ENCODE results near the gene DOCK3.

The DOCK3 gene

DNA sequence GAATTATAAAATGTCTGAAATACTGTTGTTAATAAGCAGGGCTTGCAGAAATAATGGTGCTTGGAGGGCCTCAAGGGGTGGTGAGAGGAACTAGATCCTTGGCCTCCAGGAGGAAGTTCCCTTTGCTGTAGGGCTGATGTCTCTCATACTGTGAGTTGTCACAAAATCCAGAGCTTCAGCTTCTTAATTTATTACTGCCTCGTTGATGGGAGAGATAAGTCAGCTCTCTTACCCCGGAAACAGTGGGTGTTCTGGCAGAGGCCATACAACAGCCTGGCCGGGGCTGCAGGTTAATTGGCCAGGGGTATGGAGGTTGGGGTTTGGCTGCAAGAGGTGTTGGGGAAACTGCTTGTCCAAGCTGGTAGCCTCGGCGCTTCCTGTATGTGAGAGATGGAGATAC, 42.3 kb upstream of the DOCK3 start:
- no peak overlapping the region for H2AFZ ChIP-seq (ENCODE audit: low read depth)
- no peak overlapping the region for H3K9ac ChIP-seq
- H3K4me2 ChIP-seq: no peak overlapping the region
- no peak overlapping the region for H3K27ac ChIP-seq
- TF ChIP-seq, protein P1, sequence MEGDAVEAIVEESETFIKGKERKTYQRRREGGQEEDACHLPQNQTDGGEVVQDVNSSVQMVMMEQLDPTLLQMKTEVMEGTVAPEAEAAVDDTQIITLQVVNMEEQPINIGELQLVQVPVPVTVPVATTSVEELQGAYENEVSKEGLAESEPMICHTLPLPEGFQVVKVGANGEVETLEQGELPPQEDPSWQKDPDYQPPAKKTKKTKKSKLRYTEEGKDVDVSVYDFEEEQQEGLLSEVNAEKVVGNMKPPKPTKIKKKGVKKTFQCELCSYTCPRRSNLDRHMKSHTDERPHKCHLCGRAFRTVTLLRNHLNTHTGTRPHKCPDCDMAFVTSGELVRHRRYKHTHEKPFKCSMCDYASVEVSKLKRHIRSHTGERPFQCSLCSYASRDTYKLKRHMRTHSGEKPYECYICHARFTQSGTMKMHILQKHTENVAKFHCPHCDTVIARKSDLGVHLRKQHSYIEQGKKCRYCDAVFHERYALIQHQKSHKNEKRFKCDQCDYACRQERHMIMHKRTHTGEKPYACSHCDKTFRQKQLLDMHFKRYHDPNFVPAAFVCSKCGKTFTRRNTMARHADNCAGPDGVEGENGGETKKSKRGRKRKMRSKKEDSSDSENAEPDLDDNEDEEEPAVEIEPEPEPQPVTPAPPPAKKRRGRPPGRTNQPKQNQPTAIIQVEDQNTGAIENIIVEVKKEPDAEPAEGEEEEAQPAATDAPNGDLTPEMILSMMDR (conservative IDR thresholded peaks at IDR 0.05; ENCODE audit: low read depth, low read length): no peak
- H3K27me3 ChIP-seq (ENCODE audit: insufficient read depth, low read depth): no peaks in the 10 kb centered on the region
- no peaks in the 10 kb centered on the region for H3K36me3 ChIP-seq (ENCODE audit: insufficient read depth)
- no peaks in the 10 kb centered on the region for H3K79me2 ChIP-seq (ENCODE audit: insufficient read depth, low read depth)
- no peaks in the 10 kb centered on the region for H3K4me1 ChIP-seq (ENCODE audit: low read depth, poor library complexity, severe bottlenecking)
- H3K4me3 ChIP-seq (IDR thresholded peaks at IDR 0.05; ENCODE audit: insufficient read depth, low read depth, low read length): no peak overlapping the region
- H4K20me1 ChIP-seq (ENCODE audit: insufficient read depth): no peaks in the 10 kb centered on the region

DNA sequence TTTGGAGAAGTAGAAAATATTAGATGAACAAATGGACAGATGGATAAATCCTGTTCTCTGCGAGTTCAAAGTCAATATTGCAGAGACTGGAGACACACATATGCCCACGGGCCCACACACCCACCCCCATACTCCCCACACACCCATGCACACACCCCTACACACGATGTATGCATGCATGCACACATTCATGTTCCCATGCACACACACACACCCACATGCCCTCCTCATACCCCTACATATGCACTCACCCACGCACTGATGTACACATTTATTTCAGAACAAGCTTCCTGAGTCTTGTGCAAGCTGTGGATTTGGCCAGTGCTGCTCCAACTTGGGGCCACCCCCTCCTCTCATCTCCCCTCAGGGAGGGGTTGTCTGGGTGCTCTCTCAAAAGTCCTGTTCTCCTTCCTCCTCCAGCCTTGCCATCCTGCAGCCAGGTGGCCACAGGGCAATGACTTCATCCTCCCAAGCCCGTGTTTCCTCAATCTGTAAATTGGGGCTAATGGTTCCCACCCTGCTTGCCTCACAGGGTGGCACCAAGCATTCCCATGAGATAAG, 41.4 kb upstream of the DOCK3 start:
- Histone ChIP-seq H3K9ac (no peak overlapping the region), H3K27ac (no peak overlapping the region), H3K79me2 (ENCODE audit: insufficient read depth, low read depth) (no peaks in the 10 kb centered on the region), H3K36me3 (ENCODE audit: insufficient read depth) (no peaks in the 10 kb centered on the region), H3K4me1 (ENCODE audit: low read depth, poor library complexity, severe bottlenecking) (no peaks in the 10 kb centered on the region), H4K20me1 (ENCODE audit: insufficient read depth) (no peaks in the 10 kb centered on the region), H2AFZ (ENCODE audit: low read depth) (no peak overlapping the region), H3K4me3 (IDR thresholded peaks at IDR 0.05; ENCODE audit: insufficient read depth, low read depth, low read length) (no peak overlapping the region), H3K4me2 (no peak overlapping the region), H3K27me3 (ENCODE audit: insufficient read depth, low read depth) (no peaks in the 10 kb centered on the region)
- TF ChIP-seq, protein P1 (conservative IDR thresholded peaks at IDR 0.05; ENCODE audit: low read depth, low read length): no peak

DNA sequence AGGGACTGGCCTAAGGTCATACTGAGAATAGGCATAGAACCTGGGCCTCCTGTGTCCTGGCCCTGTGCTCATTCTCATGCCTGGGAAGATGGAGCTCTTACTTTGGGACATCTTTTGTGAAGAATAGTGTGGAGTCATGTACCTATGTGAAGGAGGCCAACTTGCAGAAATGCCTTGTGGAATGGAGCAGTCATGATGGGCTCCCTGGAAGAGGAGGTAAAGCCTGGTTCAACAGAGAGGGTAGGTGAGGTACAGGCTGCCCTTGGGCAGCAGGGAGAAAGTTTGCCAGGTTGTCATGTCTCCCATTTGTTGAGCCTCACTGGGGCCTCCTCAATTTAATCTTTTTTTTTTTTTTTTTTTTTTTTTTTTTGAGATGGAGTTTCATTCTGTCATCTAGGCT, 39.7 kb upstream of the DOCK3 start:
- H2AFZ ChIP-seq (ENCODE audit: low read depth): no peak overlapping the region
- no peaks in the 10 kb centered on the region for H3K4me1 ChIP-seq (ENCODE audit: low read depth, poor library complexity, severe bottlenecking)
- no peaks in the 10 kb centered on the region for H3K79me2 ChIP-seq (ENCODE audit: insufficient read depth, low read depth)
- H4K20me1 ChIP-seq (ENCODE audit: insufficient read depth): no peaks in the 10 kb centered on the region
- H3K4me2 ChIP-seq: no peak overlapping the region
- TF ChIP-seq, protein P1 (conservative IDR thresholded peaks at IDR 0.05; ENCODE audit: low read depth, low read length): no peak
- no peak overlapping the region for H3K9ac ChIP-seq
- no peaks in the 10 kb centered on the region for H3K36me3 ChIP-seq (ENCODE audit: insufficient read depth)
- no peaks in the 10 kb centered on the region for H3K27me3 ChIP-seq (ENCODE audit: insufficient read depth, low read depth)
- no peak overlapping the region for H3K27ac ChIP-seq
- no peak overlapping the region for H3K4me3 ChIP-seq (IDR thresholded peaks at IDR 0.05; ENCODE audit: insufficient read depth, low read depth, low read length)

DNA sequence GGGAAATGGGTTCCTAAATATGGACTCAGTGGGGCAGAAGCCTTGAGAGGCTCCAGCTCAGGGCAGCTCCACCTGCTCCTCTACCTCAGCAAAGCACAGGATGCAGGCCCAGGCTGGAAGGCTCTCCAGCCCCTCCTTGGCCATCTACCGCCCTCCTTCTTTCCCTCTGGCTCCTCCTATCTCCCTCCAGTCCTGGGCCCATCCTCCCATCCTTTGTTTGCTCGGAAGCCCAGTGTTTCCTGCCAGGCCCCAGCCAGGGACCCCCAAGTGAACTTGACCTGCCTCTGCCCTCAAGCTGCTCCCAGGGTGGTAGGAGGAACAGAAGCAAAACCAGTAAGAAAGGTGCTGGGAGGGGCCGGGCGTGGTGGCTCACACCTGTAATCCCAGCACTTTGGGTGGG, 37.7 kb upstream of the DOCK3 start:
- Histone ChIP-seq H3K27me3 (ENCODE audit: insufficient read depth, low read depth) (no peaks in the 10 kb centered on the region), H3K36me3 (ENCODE audit: insufficient read depth) (no peaks in the 10 kb centered on the region), H3K4me2 (no peak overlapping the region), H2AFZ (ENCODE audit: low read depth) (no peak overlapping the region), H3K9ac (no peak overlapping the region), H4K20me1 (ENCODE audit: insufficient read depth) (no peaks in the 10 kb centered on the region), H3K4me1 (ENCODE audit: low read depth, poor library complexity, severe bottlenecking) (no peaks in the 10 kb centered on the region), H3K79me2 (ENCODE audit: insufficient read depth, low read depth) (no peaks in the 10 kb centered on the region), H3K4me3 (IDR thresholded peaks at IDR 0.05; ENCODE audit: insufficient read depth, low read depth, low read length) (no peak overlapping the region), H3K27ac (no peak overlapping the region)
- TF ChIP-seq, protein P1 (conservative IDR thresholded peaks at IDR 0.05; ENCODE audit: low read depth, low read length): no peak

Measured in KMS-11 (cell line).